Osteocyte (in vitro differentiated cells): ENCODE results near the gene KCNT1. TPM values are rescaled to one million over a fixed set of nuclear protein-coding genes. Genes with fewer than 3 reads are reported as not detected.

ENCODE experiments used
- DNase-seq: peaks from one replicate; pipeline ENCODE4 v3.0.0; 2021; ENCODE audit warnings: mixed read lengths; ENCODE audit not compliant: unreplicated experiment; ENCODE audit errors: extremely low spot score
- H3K27ac Mint-ChIP-seq: one replicate; pipeline ENCODE4 v1.8.0; 2021; ENCODE audit warnings: mild to moderate bottlenecking, mixed read lengths; ENCODE audit not compliant: unreplicated experiment
- H3K27me3 Mint-ChIP-seq: one replicate; pipeline ENCODE4 v1.8.0; 2021; ENCODE audit warnings: mixed read lengths; ENCODE audit not compliant: unreplicated experiment
- H3K36me3 Mint-ChIP-seq: one replicate; pipeline ENCODE4 v1.8.0; 2021; ENCODE audit warnings: mixed read lengths; ENCODE audit not compliant: unreplicated experiment
- H3K4me1 Mint-ChIP-seq: one replicate; pipeline ENCODE4 v1.8.0; 2021; ENCODE audit warnings: mixed read lengths; ENCODE audit not compliant: unreplicated experiment
- H3K4me3 Mint-ChIP-seq: one replicate; pipeline ENCODE4 v1.8.0; 2021; ENCODE audit warnings: mild to moderate bottlenecking, moderate library complexity, mixed read lengths; ENCODE audit not compliant: unreplicated experiment
- H3K9me3 Mint-ChIP-seq: one replicate; pipeline ENCODE4 v1.8.0; 2021; ENCODE audit warnings: mixed read lengths; ENCODE audit not compliant: unreplicated experiment
- total RNA-seq: library from RNA; stranded (reverse); gene quantifications from 2 replicates; pipeline ENCODE4 v1.2.1, GENCODE V29; 2021
- TF ChIP-seq, protein P1 (sequence below): fragments of 200-600 bp; sonication (generic); IDR thresholded peaks from 2 replicates; pipeline ENCODE4 v1.5.0; 2021; ENCODE audit warnings: antibody characterized with exemption, mild to moderate bottlenecking, moderate library complexity

Gene KCNT1
- total RNA-seq, 1 donor from 2014 or later = not detected

- TF ChIP-seq, protein P1, sequence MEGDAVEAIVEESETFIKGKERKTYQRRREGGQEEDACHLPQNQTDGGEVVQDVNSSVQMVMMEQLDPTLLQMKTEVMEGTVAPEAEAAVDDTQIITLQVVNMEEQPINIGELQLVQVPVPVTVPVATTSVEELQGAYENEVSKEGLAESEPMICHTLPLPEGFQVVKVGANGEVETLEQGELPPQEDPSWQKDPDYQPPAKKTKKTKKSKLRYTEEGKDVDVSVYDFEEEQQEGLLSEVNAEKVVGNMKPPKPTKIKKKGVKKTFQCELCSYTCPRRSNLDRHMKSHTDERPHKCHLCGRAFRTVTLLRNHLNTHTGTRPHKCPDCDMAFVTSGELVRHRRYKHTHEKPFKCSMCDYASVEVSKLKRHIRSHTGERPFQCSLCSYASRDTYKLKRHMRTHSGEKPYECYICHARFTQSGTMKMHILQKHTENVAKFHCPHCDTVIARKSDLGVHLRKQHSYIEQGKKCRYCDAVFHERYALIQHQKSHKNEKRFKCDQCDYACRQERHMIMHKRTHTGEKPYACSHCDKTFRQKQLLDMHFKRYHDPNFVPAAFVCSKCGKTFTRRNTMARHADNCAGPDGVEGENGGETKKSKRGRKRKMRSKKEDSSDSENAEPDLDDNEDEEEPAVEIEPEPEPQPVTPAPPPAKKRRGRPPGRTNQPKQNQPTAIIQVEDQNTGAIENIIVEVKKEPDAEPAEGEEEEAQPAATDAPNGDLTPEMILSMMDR = no peak
- no peak overlapping the region for H3K4me3 Mint-ChIP-seq
- no peak overlapping the region for H3K27ac Mint-ChIP-seq
- H3K36me3 Mint-ChIP-seq = peaks cover 61% of the 10 kb centered on the region
- no peak for DNase-seq
- H3K9me3 Mint-ChIP-seq = no peaks in the 10 kb centered on the region
- H3K27me3 Mint-ChIP-seq = no peaks in the 10 kb centered on the region
- H3K4me1 Mint-ChIP-seq = no peaks in the 10 kb centered on the region
These were observed 116.1 kb downstream of the KCNT1 start for GRCh38 chr9:135817951-135818717.

DNA sequence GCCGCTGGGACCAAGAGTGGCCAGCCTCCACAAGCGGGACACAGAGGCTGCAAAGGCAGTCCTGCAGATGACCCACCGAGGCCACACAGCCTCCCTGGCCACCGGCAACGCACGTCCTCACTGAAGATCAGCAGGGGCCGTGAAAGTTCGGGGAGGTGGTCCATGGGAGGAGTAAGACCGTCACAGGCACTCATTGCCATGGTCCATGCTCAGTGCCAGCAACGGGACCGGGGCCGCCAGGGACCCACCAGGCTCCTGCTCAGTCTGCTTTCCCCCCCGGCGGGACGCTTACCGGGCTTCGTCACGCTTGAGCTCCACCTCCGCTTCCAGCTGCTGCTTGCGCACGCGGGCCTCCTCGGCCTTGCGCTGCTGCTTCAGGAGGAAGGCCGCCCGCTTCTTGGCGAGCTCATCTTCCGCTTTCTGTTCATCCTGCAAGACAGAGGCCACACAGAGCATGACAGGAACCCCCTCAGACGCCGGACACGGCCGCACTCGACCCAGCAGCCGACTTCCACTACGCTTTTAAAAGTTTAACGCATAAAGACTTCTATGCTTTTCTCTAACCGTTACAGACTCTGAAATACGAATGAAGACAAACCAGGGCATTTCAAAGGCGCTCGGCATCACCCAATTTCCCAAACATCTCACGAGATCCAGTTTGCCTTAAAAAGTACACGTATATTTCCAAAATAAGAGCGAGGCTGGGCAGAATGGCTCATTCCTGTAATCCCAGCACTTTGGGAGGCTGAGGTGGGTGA is 116.9 kb downstream of the KCNT1 start:
- DNase-seq = no peak
- H3K27ac Mint-ChIP-seq = no peak overlapping the region
- no peaks in the 10 kb centered on the region for H3K27me3 Mint-ChIP-seq
- TF ChIP-seq, protein P1 = no peak
- no peaks in the 10 kb centered on the region for H3K4me1 Mint-ChIP-seq
- H3K36me3 Mint-ChIP-seq = peaks cover 62% of the 10 kb centered on the region
- no peaks in the 10 kb centered on the region for H3K9me3 Mint-ChIP-seq
- no peak overlapping the region for H3K4me3 Mint-ChIP-seq

GRCh38 chr9:135819905-135820304 is 117.9 kb downstream of the KCNT1 start:
- TF ChIP-seq, protein P1 = no peak
- no peaks in the 10 kb centered on the region for H3K9me3 Mint-ChIP-seq
- DNase-seq = no peak
- no peak overlapping the region for H3K4me3 Mint-ChIP-seq
- no peaks in the 10 kb centered on the region for H3K27me3 Mint-ChIP-seq
- peaks cover 59% of the 10 kb centered on the region for H3K36me3 Mint-ChIP-seq
- no peak overlapping the region for H3K27ac Mint-ChIP-seq
- H3K4me1 Mint-ChIP-seq = no peaks in the 10 kb centered on the region

DNA sequence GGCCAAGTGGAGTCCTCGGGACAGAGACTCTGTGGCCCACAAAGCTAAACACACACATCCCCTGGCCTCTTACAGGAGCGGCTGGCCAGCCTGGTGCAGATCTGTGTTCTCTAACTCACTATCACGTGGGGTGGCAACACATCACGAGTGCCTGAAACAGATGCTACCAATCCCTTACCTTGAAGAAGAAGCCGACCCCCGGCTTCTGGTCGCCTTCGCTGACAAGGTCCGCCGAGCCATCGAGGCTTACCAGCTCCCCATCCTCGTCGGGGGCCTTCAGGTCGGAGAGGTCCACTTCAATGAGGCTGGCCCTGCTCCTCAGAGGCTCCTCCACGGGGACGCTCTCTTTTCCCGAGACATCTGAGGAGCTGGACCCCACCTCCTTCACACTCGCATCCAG is 118.7 kb downstream of the KCNT1 start:
- Mint-ChIP-seq H3K4me3 (no peak overlapping the region), H3K4me1 (no peaks in the 10 kb centered on the region), H3K36me3 (peaks cover 61% of the 10 kb centered on the region), H3K27me3 (no peaks in the 10 kb centered on the region), H3K9me3 (no peaks in the 10 kb centered on the region), H3K27ac (no peak overlapping the region)
- no peak for DNase-seq
- TF ChIP-seq, protein P1 = no peak

DNA sequence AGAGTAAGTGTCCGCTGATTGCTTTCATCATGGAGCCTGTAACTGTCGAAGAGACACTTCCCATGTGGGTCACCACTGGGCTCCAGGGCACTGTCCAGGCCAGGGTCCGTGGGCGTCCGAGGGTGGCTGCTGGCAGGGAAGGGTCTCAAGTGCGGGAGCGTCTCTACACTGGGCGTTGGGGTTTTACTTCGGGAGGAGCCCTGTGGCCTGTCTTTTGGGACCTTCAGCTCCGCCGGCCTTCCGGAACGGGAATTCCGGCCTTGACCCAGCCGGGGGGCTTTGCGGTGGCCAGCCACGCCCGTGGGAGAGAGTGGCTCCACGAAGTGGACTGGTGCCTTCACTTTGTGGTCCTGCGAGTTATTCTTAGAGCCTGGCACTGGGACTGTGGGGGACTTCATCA is 119.1 kb downstream of the KCNT1 start:
- H3K4me3 Mint-ChIP-seq = no peak overlapping the region
- TF ChIP-seq, protein P1 = no peak
- H3K9me3 Mint-ChIP-seq = no peaks in the 10 kb centered on the region
- H3K4me1 Mint-ChIP-seq = no peaks in the 10 kb centered on the region
- no peak overlapping the region for H3K27ac Mint-ChIP-seq
- no peaks in the 10 kb centered on the region for H3K27me3 Mint-ChIP-seq
- H3K36me3 Mint-ChIP-seq = peaks cover 58% of the 10 kb centered on the region
- no peak for DNase-seq
